ENCODE measurements around the gene SLC38A2. TPM values are rescaled to one million over a fixed set of nuclear protein-coding genes. Genes with fewer than 3 reads are reported as not detected.

SLC38A2 gene
- total RNA-seq, 1 donor from 2014 or later, result 421 TPM

- Histone ChIP-seq H3K79me2 (ENCODE audit: insufficient read depth, low read length) (peaks cover 37% of the 10 kb centered on the region), H3K27ac (ENCODE audit: low read depth, low read length) (no peak overlapping the region), H3K9me3 (ENCODE audit: insufficient read depth, low read depth, low read length) (no peaks in the 10 kb centered on the region), H3K27me3 (ENCODE audit: insufficient read depth, low read length) (no peaks in the 10 kb centered on the region), H3K4me2 (ENCODE audit: low read length) (peak overlapping the region; percentile 38), H2AFZ (ENCODE audit: low read depth, low read length) (no peak overlapping the region), H4K20me1 (ENCODE audit: insufficient read depth, low read length) (peaks cover 99% of the 10 kb centered on the region), H3K4me1 (ENCODE audit: insufficient read depth, low read length) (peaks cover 31% of the 10 kb centered on the region), H3K9ac (ENCODE audit: low read length) (peak overlapping the region; percentile 17), H3K4me3 (ENCODE audit: insufficient read depth, low read depth, low read length) (no peak overlapping the region), H3K36me3 (ENCODE audit: insufficient read depth, low read length) (peaks cover 98% of the 10 kb centered on the region)
- no peak for TF ChIP-seq CTCF (IDR thresholded peaks at IDR 0.05; ENCODE audit: insufficient read depth, low read depth, low read length)
- no peak for TF ChIP-seq EZH2 (IDR thresholded peaks at IDR 0.05; ENCODE audit: insufficient read depth, low read length)
- Mint-ChIP-seq H3K9me3 (ENCODE audit: unreplicated experiment) (no peaks in the 10 kb centered on the region), H3K4me3 (ENCODE audit: unreplicated experiment) (peak overlapping the region; percentile 48), H3K27me3 (ENCODE audit: low read depth, unreplicated experiment) (no peaks in the 10 kb centered on the region), H3K4me1 (ENCODE audit: low read depth, unreplicated experiment) (peaks cover 44% of the 10 kb centered on the region), H3K36me3 (ENCODE audit: low read depth, unreplicated experiment) (peaks cover 27% of the 10 kb centered on the region), H3K27ac (ENCODE audit: unreplicated experiment) (peak overlapping the region; percentile 38)
- no peak for DNase-seq (ENCODE audit: low read depth)
- no peak for FAIRE-seq
Measured at GRCh38 chr12:46363582-46364299, 8.8 kb downstream of the SLC38A2 start.

GRCh38 chr12:46362895-46363581, 9.5 kb downstream of the SLC38A2 start:
- Histone ChIP-seq H3K4me2 (ENCODE audit: low read length) (no peak overlapping the region), H3K4me3 (ENCODE audit: insufficient read depth, low read depth, low read length) (no peak overlapping the region), H3K27me3 (ENCODE audit: insufficient read depth, low read length) (no peaks in the 10 kb centered on the region), H3K27ac (ENCODE audit: low read depth, low read length) (no peak overlapping the region), H3K36me3 (ENCODE audit: insufficient read depth, low read length) (peaks cover 92% of the 10 kb centered on the region), H3K9ac (ENCODE audit: low read length) (no peak overlapping the region), H3K4me1 (ENCODE audit: insufficient read depth, low read length) (peaks cover 24% of the 10 kb centered on the region), H3K9me3 (ENCODE audit: insufficient read depth, low read depth, low read length) (no peaks in the 10 kb centered on the region), H2AFZ (ENCODE audit: low read depth, low read length) (no peak overlapping the region), H4K20me1 (ENCODE audit: insufficient read depth, low read length) (peaks cover 97% of the 10 kb centered on the region), H3K79me2 (ENCODE audit: insufficient read depth, low read length) (peaks cover 30% of the 10 kb centered on the region)
- DNase-seq (ENCODE audit: low read depth), result no peak
- FAIRE-seq, result no peak
- peak overlapping the region; percentile 22 for H3K27ac Mint-ChIP-seq (ENCODE audit: unreplicated experiment)
- H3K4me3 Mint-ChIP-seq (ENCODE audit: unreplicated experiment), result peak overlapping the region; percentile 48
- H3K27me3 Mint-ChIP-seq (ENCODE audit: low read depth, unreplicated experiment), result no peaks in the 10 kb centered on the region
- no peaks in the 10 kb centered on the region for H3K9me3 Mint-ChIP-seq (ENCODE audit: unreplicated experiment)
- TF ChIP-seq EZH2 (IDR thresholded peaks at IDR 0.05; ENCODE audit: insufficient read depth, low read length) (no peak), CTCF (IDR thresholded peaks at IDR 0.05; ENCODE audit: insufficient read depth, low read depth, low read length) (no peak)
- peaks cover 42% of the 10 kb centered on the region for H3K4me1 Mint-ChIP-seq (ENCODE audit: low read depth, unreplicated experiment)
- H3K36me3 Mint-ChIP-seq (ENCODE audit: low read depth, unreplicated experiment), result peaks cover 28% of the 10 kb centered on the region

- Histone ChIP-seq H3K9ac (ENCODE audit: low read length) (no peak overlapping the region), H3K36me3 (ENCODE audit: insufficient read depth, low read length) (peaks cover 79% of the 10 kb centered on the region), H3K4me2 (ENCODE audit: low read length) (no peak overlapping the region), H2AFZ (ENCODE audit: low read depth, low read length) (no peak overlapping the region), H3K27ac (ENCODE audit: low read depth, low read length) (no peak overlapping the region), H3K27me3 (ENCODE audit: insufficient read depth, low read length) (no peaks in the 10 kb centered on the region), H3K4me3 (ENCODE audit: insufficient read depth, low read depth, low read length) (no peak overlapping the region), H3K4me1 (ENCODE audit: insufficient read depth, low read length) (peaks cover 12% of the 10 kb centered on the region), H4K20me1 (ENCODE audit: insufficient read depth, low read length) (peaks cover 94% of the 10 kb centered on the region), H3K79me2 (ENCODE audit: insufficient read depth, low read length) (peaks cover 16% of the 10 kb centered on the region), H3K9me3 (ENCODE audit: insufficient read depth, low read depth, low read length) (no peaks in the 10 kb centered on the region)
- no peaks in the 10 kb centered on the region for H3K27me3 Mint-ChIP-seq (ENCODE audit: low read depth, unreplicated experiment)
- no peaks in the 10 kb centered on the region for H3K9me3 Mint-ChIP-seq (ENCODE audit: unreplicated experiment)
- TF ChIP-seq CTCF (IDR thresholded peaks at IDR 0.05; ENCODE audit: insufficient read depth, low read depth, low read length) (no peak), EZH2 (IDR thresholded peaks at IDR 0.05; ENCODE audit: insufficient read depth, low read length) (no peak)
- DNase-seq (ENCODE audit: low read depth) (no peak), FAIRE-seq (no peak)
- peaks cover 31% of the 10 kb centered on the region for H3K4me1 Mint-ChIP-seq (ENCODE audit: low read depth, unreplicated experiment)
- H3K27ac Mint-ChIP-seq (ENCODE audit: unreplicated experiment), result no peak overlapping the region
- H3K36me3 Mint-ChIP-seq (ENCODE audit: low read depth, unreplicated experiment), result peaks cover 26% of the 10 kb centered on the region
- peak overlapping the region; percentile 14 for H3K4me3 Mint-ChIP-seq (ENCODE audit: unreplicated experiment)
Measured at GRCh38 chr12:46361667-46362034, 10.9 kb downstream of the SLC38A2 start.
